ENCODE measurements around the gene INSYN2B. TPM values are rescaled to one million over a fixed set of nuclear protein-coding genes. Genes with fewer than 3 reads are reported as not detected.

Gene INSYN2B
- total and polyA plus RNA-seq, 10 donors: 0.09 to 5.5 (median 1.1) TPM

DNA sequence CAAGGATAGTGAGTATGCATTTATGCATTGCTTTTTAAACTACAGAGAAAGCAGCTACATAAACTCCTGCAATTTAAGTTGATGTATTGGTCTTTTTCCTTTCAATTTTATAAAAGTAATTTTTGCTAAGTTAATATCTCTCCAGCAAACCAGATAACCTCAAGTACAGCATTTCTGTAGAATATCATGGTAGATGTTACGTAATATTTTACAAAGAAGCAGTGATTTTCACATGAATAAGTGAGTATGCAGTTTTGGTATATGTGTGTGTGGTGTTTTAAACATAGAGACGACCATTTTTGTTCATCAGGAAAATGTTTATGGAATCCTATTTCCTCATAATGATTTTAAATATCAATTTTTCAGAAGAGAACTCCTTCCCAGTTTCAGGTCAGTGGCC is 118.9 kb downstream of the INSYN2B start:
- H3K27ac ChIP-seq: no peak overlapping the region
- no peak overlapping the region for H3K4me3 ChIP-seq
- TF ChIP-seq, protein P1, sequence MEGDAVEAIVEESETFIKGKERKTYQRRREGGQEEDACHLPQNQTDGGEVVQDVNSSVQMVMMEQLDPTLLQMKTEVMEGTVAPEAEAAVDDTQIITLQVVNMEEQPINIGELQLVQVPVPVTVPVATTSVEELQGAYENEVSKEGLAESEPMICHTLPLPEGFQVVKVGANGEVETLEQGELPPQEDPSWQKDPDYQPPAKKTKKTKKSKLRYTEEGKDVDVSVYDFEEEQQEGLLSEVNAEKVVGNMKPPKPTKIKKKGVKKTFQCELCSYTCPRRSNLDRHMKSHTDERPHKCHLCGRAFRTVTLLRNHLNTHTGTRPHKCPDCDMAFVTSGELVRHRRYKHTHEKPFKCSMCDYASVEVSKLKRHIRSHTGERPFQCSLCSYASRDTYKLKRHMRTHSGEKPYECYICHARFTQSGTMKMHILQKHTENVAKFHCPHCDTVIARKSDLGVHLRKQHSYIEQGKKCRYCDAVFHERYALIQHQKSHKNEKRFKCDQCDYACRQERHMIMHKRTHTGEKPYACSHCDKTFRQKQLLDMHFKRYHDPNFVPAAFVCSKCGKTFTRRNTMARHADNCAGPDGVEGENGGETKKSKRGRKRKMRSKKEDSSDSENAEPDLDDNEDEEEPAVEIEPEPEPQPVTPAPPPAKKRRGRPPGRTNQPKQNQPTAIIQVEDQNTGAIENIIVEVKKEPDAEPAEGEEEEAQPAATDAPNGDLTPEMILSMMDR (IDR thresholded peaks at IDR 0.05 in 8 of 11, conservative IDR thresholded peaks at IDR 0.05 in 3 of 11): no peak
- TF ChIP-seq POLR2A (IDR thresholded peaks at IDR 0.05) (no peak), POLR2AphosphoS5 (IDR thresholded peaks at IDR 0.05) (no peak)
- WGBS, 5 donors: 85 to 93% (median 91%) methylated on average over 2 of the region's 2 CpGs
- H3K4me1 ChIP-seq: peaks cover 0 to under 1% (median 0%) of the 10 kb centered on the region in 6 donors
- H3K9me3 ChIP-seq: no peaks in the 10 kb centered on the region
- H3K27me3 ChIP-seq (replicated peaks in 1 of 7): no peaks in the 10 kb centered on the region
- intact Hi-C loops (cut with DNase I; ENCODE audit: low total_unique reads): no loop called here
- DNase-seq: no peak
- peaks cover 0 to 42% (median 10%) of the 10 kb centered on the region in 6 donors for H3K36me3 ChIP-seq

- H3K27ac ChIP-seq: no peak overlapping the region
- no peak for TF ChIP-seq POLR2A (IDR thresholded peaks at IDR 0.05)
- TF ChIP-seq POLR2AphosphoS5 (IDR thresholded peaks at IDR 0.05): no peak
- TF ChIP-seq, protein P1 (IDR thresholded peaks at IDR 0.05 in 8 of 11, conservative IDR thresholded peaks at IDR 0.05 in 3 of 11): no peak
- H3K4me1 ChIP-seq: peaks cover 0 to 3% (median 0%) of the 10 kb centered on the region in 6 donors
- WGBS, 5 donors: 58 to 70% (median 60%) methylated on average over 3 of the region's 3 CpGs
- DNase-seq: no peak
- H3K9me3 ChIP-seq: no peaks in the 10 kb centered on the region
- no peaks in the 10 kb centered on the region for H3K27me3 ChIP-seq (replicated peaks in 1 of 7)
- H3K4me3 ChIP-seq: no peak overlapping the region
- intact Hi-C loops (cut with DNase I; ENCODE audit: low total_unique reads): no loop called here
- peaks cover 0 to 34% (median 10%) of the 10 kb centered on the region in 6 donors for H3K36me3 ChIP-seq
These were observed 119.7 kb downstream of the INSYN2B start for GRCh38 chr5:169860585-169860984.

DNA sequence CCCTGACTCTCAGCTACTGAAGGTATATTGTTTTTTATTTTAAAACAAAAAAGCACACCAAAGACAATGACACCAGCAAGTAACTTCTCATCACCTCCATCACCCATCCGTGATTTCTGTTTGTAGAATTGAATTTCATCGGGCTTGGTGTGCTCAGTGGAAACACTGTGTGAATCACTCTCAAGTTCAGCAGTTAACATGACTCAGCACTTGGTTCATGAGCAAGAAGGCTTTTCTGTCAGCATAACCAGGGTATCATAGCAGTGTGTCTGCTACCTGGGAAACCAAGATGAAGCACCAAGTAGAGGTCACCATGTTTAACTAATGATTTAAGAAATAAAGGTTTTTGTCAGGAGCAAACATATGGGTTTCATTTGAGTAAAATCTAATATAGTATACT is 123.7 kb downstream of the INSYN2B start:
- Histone ChIP-seq H3K27ac (no peak overlapping the region), H3K9me3 (peaks cover 0 to 17% (median 13%) of the 10 kb centered on the region in 8 donors), H3K4me1 (peaks cover 0 to 3% (median 0%) of the 10 kb centered on the region in 6 donors), H3K36me3 (peaks cover 0 to 33% (median 2%) of the 10 kb centered on the region in 6 donors), H3K27me3 (replicated peaks in 1 of 7) (no peaks in the 10 kb centered on the region), H3K4me3 (no peak overlapping the region)
- DNase-seq: no peak
- TF ChIP-seq POLR2AphosphoS5 (IDR thresholded peaks at IDR 0.05) (no peak), POLR2A (IDR thresholded peaks at IDR 0.05) (no peak)
- TF ChIP-seq, protein P1 (IDR thresholded peaks at IDR 0.05 in 8 of 11, conservative IDR thresholded peaks at IDR 0.05 in 3 of 11): no peak
- intact Hi-C loops (cut with DNase I; ENCODE audit: low total_unique reads): no loop called here
- WGBS, 5 donors: 82 to 94% (median 89%) methylated on average over 2 of the region's 2 CpGs

GRCh38 chr5:169851321-169851850 is 128.9 kb downstream of the INSYN2B start:
- TF ChIP-seq POLR2A (IDR thresholded peaks at IDR 0.05) (no peak), POLR2AphosphoS5 (IDR thresholded peaks at IDR 0.05) (no peak)
- TF ChIP-seq, protein P1 (IDR thresholded peaks at IDR 0.05 in 8 of 11, conservative IDR thresholded peaks at IDR 0.05 in 3 of 11): no peak

More at GRCh38 chr5:169851321-169851850, 128.9 kb downstream of the INSYN2B start:
- H3K27me3 ChIP-seq (replicated peaks in 1 of 7): no peaks in the 10 kb centered on the region
- H3K36me3 ChIP-seq: peaks cover 0 to 84% (median 21%) of the 10 kb centered on the region in 6 donors
- no peak overlapping the region for H3K27ac ChIP-seq
- peaks cover 8 to 49% (median 37%) of the 10 kb centered on the region in 8 donors for H3K9me3 ChIP-seq
- WGBS, 5 donors: 18 to 75% (median 71%) methylated on average over 1 of the region's 1 CpG
- DNase-seq: no peak
- H3K4me3 ChIP-seq: no peak overlapping the region
- peaks cover 0 to 2% (median 0%) of the 10 kb centered on the region in 6 donors for H3K4me1 ChIP-seq
- intact Hi-C loops (cut with DNase I; ENCODE audit: low total_unique reads): no loop called here

Measured in spleen (tissue), 11 donors.